MM.1S (cell line): ENCODE measurements around the gene TNFRSF1A.

ENCODE experiments used
- DNase-seq: peaks from one replicate; pipeline ENCODE4 v3.0.0-alpha.2; 2015
- H2AFZ ChIP-seq: fragments of 300-600 bp; sonication (generic); 2 replicates; pipeline ENCODE4 v1.6.0; 2016; ENCODE audit warnings: antibody characterized with exemption, low read length
- H3F3A ChIP-seq: fragments of 300-600 bp; sonication (generic); 2 replicates; pipeline ENCODE4 v1.6.1; 2016; ENCODE audit warnings: mild to moderate bottlenecking, antibody characterized with exemption, low read length, moderate library complexity, mixed read lengths; ENCODE audit not compliant: insufficient read depth
- H3K27ac ChIP-seq: fragments of 300-600 bp; sonication (generic); 2 replicates; pipeline ENCODE4 v1.5.1; 2016; ENCODE audit warnings: mild to moderate bottlenecking, low read length
- H3K27me3 ChIP-seq: fragments of 300-600 bp; sonication (generic); replicated peaks from 2 replicates; pipeline ENCODE4 v1.6.0; 2016; ENCODE audit warnings: low read length; ENCODE audit not compliant: insufficient read depth
- H3K36me3 ChIP-seq: fragments of 300-600 bp; sonication (generic); replicated peaks from 2 replicates; pipeline ENCODE4 v1.6.1; 2016; ENCODE audit warnings: mild to moderate bottlenecking, low read length, mixed read lengths; ENCODE audit not compliant: insufficient read depth
- H3K4me1 ChIP-seq: fragments of 300-600 bp; sonication (generic); 2 replicates; pipeline ENCODE4 v1.6.1; 2016; ENCODE audit warnings: low read length, mixed read lengths
- H3K4me2 ChIP-seq: fragments of 300-600 bp; sonication (generic); 2 replicates; pipeline ENCODE4 v1.6.0; 2016; ENCODE audit warnings: low read depth, low read length
- H3K4me3 ChIP-seq: fragments of 300-600 bp; sonication (generic); 2 replicates; pipeline ENCODE4 v1.5.1; 2016; ENCODE audit warnings: low read length, mixed read lengths
- H3K79me2 ChIP-seq: fragments of 300-600 bp; sonication (generic); 2 replicates; pipeline ENCODE4 v1.6.1; 2016; ENCODE audit warnings: mixed run types, low read length, mixed read lengths
- H3K9ac ChIP-seq: fragments of 300-600 bp; sonication (generic); 2 replicates; pipeline ENCODE4 v1.6.1; 2016; ENCODE audit warnings: low read length, mixed read lengths
- H3K9me2 ChIP-seq: fragments of 300-600 bp; sonication (generic); replicated peaks from 2 replicates; pipeline ENCODE4 v1.6.1; 2016; ENCODE audit warnings: mild to moderate bottlenecking, low read length, mixed read lengths; ENCODE audit not compliant: insufficient read depth
- H3K9me3 ChIP-seq: fragments of 300-600 bp; sonication (generic); replicated peaks from 2 replicates; pipeline ENCODE4 v1.6.1; 2016; ENCODE audit warnings: mild to moderate bottlenecking, low read length, mixed read lengths; ENCODE audit not compliant: insufficient read depth
- H4K20me1 ChIP-seq: fragments of 300-600 bp; sonication (generic); 2 replicates; pipeline ENCODE4 v1.6.1; 2016; ENCODE audit warnings: mild to moderate bottlenecking, low read length, moderate library complexity, mixed read lengths; ENCODE audit not compliant: insufficient read depth
- EZH2 ChIP-seq: fragments of 300-600 bp; sonication (generic); optimal IDR thresholded peaks from 2 replicates; pipeline ENCODE3; 2017; ENCODE audit warnings: low read depth, mild to moderate bottlenecking, antibody characterized with exemption, low read length, mixed read lengths
- EZH2phosphoT487 ChIP-seq: fragments of 300-600 bp; sonication (generic); IDR thresholded peaks from 2 replicates; pipeline ENCODE4 v1.6.1; 2018; ENCODE audit warnings: antibody characterized with exemption, low read length
- TF ChIP-seq, protein P1 (sequence below): fragments of 300-600 bp; sonication (generic); IDR thresholded peaks from 2 replicates; pipeline ENCODE4 v1.5.1; 2016; ENCODE audit warnings: antibody characterized with exemption, low read length, mixed read lengths

Gene TNFRSF1A

DNA sequence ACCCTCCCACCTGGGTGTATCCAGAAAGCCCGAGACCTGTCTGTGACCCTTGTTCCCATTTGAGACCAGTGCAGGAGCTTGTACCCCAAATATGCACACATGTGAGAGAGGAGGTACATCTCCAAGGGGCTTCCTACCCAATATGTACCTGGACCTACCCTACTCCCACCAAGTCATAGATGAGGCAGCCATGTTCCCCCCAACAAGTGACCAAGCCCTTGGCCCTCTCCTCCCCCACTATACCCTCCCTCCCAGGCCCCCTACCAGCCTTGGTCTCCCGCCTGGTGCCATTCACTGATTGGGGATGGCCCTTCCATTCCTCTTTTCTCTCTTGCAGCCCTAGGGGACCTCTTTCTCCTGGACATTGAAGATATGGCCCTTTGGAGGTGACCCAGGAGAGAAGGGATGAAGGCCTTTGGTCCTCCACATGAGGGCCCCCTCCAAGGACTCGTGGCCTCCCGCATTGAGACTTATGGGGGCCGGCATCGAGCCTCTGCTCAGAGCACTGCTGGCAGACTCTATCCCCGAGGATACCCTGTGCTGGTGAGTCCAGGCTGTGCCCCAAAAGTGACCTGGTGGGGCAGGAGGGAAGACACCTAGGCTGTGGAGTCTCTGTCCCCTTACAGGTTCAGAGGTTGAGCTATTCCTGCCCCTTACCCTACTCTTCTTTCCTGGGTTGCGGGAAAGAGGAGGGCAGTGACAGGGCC lies 29.9 kb downstream of the TNFRSF1A start:
- TF ChIP-seq EZH2 (no peak), EZH2phosphoT487 (no peak)
- TF ChIP-seq, protein P1, sequence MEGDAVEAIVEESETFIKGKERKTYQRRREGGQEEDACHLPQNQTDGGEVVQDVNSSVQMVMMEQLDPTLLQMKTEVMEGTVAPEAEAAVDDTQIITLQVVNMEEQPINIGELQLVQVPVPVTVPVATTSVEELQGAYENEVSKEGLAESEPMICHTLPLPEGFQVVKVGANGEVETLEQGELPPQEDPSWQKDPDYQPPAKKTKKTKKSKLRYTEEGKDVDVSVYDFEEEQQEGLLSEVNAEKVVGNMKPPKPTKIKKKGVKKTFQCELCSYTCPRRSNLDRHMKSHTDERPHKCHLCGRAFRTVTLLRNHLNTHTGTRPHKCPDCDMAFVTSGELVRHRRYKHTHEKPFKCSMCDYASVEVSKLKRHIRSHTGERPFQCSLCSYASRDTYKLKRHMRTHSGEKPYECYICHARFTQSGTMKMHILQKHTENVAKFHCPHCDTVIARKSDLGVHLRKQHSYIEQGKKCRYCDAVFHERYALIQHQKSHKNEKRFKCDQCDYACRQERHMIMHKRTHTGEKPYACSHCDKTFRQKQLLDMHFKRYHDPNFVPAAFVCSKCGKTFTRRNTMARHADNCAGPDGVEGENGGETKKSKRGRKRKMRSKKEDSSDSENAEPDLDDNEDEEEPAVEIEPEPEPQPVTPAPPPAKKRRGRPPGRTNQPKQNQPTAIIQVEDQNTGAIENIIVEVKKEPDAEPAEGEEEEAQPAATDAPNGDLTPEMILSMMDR = no peak
- no peak overlapping the region for H3K4me2 ChIP-seq
- H3K9me2 ChIP-seq = no peaks in the 10 kb centered on the region
- no peak overlapping the region for H3K27ac ChIP-seq
- H3K4me1 ChIP-seq = peaks cover 12% of the 10 kb centered on the region
- no peaks in the 10 kb centered on the region for H3K79me2 ChIP-seq
- no peak for DNase-seq
- no peak overlapping the region for H2AFZ ChIP-seq
- H4K20me1 ChIP-seq = no peaks in the 10 kb centered on the region
- no peaks in the 10 kb centered on the region for H3K27me3 ChIP-seq
- no peak overlapping the region for H3K9ac ChIP-seq
- H3K4me3 ChIP-seq = no peak overlapping the region
- no peaks in the 10 kb centered on the region for H3K36me3 ChIP-seq
- H3F3A ChIP-seq = peaks cover 7% of the 10 kb centered on the region; the same call in 1 of the 2 replicates
- H3K9me3 ChIP-seq = no peaks in the 10 kb centered on the region

DNA sequence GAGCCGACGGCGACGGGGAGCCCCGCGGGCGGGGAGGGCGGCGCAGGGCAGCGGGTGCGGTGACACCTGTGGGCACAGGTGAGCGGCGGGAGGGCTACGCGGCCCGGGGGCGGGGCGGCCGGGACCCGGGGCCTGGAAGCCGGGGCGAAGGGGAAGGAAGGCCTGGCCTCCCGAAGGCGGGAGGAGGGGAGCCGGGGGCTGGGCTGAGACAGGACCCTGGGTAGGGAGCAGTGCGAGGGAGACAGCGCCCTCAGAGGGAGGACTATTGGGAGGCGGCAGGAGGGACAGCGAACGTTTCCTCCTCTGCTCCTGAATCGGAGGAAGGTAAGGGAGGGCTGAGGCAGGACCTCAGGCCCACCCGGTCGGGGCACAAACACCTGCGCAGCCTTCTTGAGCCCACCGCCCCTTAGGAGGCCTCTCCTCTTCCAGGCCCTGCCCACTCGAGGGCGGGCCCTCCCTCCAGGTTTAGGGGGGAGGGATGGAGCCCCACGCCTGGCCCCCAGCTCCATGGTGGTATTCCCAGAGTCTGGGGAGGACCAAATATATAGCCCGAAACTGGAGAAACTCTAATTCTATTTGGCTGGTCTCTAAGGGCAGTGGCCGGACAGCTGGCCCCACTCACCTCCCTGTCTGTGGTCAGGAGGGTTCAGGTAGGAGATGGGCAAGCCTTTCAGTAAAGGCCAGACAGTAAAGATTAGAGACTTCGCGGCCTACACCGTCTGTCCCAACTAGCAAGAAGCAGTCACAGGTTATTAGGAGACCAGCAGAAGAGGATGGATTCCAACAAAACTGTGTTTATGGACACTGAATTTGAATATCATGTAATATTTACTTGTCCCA lies 30.9 kb downstream of the TNFRSF1A start:
- Histone ChIP-seq H3K27ac (no peak overlapping the region), H3F3A (peaks cover 7% of the 10 kb centered on the region; the same call in 1 of the 2 replicates), H3K4me2 (peak overlapping the region; percentile 37; the same call in 1 of the 2 replicates), H3K9me3 (no peaks in the 10 kb centered on the region), H3K4me1 (peaks cover 12% of the 10 kb centered on the region), H3K4me3 (peak overlapping the region; percentile 31; the same call in 1 of the 2 replicates), H3K27me3 (no peaks in the 10 kb centered on the region), H4K20me1 (no peaks in the 10 kb centered on the region), H3K36me3 (no peaks in the 10 kb centered on the region), H3K79me2 (no peaks in the 10 kb centered on the region), H2AFZ (peak overlapping the region; percentile 45; the same call in 1 of the 2 replicates), H3K9ac (no peak overlapping the region), H3K9me2 (no peaks in the 10 kb centered on the region)
- no peak for DNase-seq
- TF ChIP-seq EZH2 = no peak
- TF ChIP-seq, protein P1 = no peak
- TF ChIP-seq EZH2phosphoT487 = no peak

DNA sequence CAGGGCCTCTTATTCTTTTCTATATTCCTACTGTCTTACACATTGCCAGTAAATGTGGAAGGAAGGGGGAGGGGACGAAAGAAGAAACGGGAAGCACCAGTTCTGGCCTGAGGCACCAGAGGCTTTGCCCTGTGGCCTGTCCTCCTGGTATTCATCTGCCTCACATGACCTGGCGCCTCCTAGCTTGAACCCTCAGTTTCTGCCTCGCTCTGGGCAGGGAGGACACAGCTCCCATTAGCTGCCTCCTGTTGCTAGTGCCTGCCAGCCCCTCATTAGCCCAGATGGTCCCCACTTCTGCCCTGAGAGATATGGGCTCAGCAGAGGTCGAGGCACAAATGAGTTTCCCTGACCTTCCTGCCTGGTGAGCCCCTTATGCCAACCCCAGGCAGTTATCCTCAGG lies 34.3 kb downstream of the TNFRSF1A start:
- DNase-seq = no peak
- H4K20me1 ChIP-seq = no peaks in the 10 kb centered on the region

More for the DNA sequence above, 34.3 kb downstream of the TNFRSF1A start:
- H3K4me3 ChIP-seq = no peak overlapping the region
- H3K9ac ChIP-seq = no peak overlapping the region
- TF ChIP-seq EZH2phosphoT487 = no peak
- no peak for TF ChIP-seq EZH2
- H3K9me3 ChIP-seq = no peaks in the 10 kb centered on the region
- H3K36me3 ChIP-seq = no peaks in the 10 kb centered on the region
- H3K4me2 ChIP-seq = no peak overlapping the region
- no peaks in the 10 kb centered on the region for H3F3A ChIP-seq
- H3K9me2 ChIP-seq = no peaks in the 10 kb centered on the region
- peaks cover 3% of the 10 kb centered on the region for H3K4me1 ChIP-seq
- H3K79me2 ChIP-seq = no peaks in the 10 kb centered on the region
- H2AFZ ChIP-seq = no peak overlapping the region
- H3K27ac ChIP-seq = no peak overlapping the region
- H3K27me3 ChIP-seq = no peaks in the 10 kb centered on the region
